GM12878 (cell line): ENCODE data around the gene ERMARD. TPM values are rescaled to one million over a fixed set of nuclear protein-coding genes. Genes with fewer than 3 reads are reported as not detected.

Experiments
- ATAC-seq: fragments of 200-7000 bp; cut with Tn5 transposase; 3 replicates; pipeline ENCODE4 v1.9.1; 2020; ENCODE audit warnings: mild to moderate bottlenecking, moderate library complexity
- BruUV-seq: library from RNA; stranded (reverse); fragments of 400-500 nt; replicated peaks from 2 replicates; lab custom pipeline; 2021; lab: Mats Ljungman, UMichigan
- CTCF ChIA-PET: fragments of 300-600 bp; sonication (Branson Sonifier 250); formaldehyde crosslinking; extraction: SDS; loops from one replicate; lab custom pipeline; 2021; ENCODE audit warnings: inconsistent platforms; lab: Yijun Ruan, JAX
- POLR2A ChIA-PET: fragments of 350-600 bp; formaldehyde crosslinking; extraction: SDS; loops from one replicate; lab custom pipeline; 2021; ENCODE audit warnings: inconsistent platforms; lab: Charles Lee
- RAD21 ChIA-PET: fragments of 300-600 bp; sonication (Branson Sonifier 250); formaldehyde crosslinking; loops from one replicate; lab custom pipeline; 2023; ENCODE audit warnings: antibody characterized with exemption; ENCODE audit not compliant: unreplicated experiment; lab: Charles Lee
- SMC1A ChIA-PET: fragments of 300-600 bp; sonication (Branson Sonifier 250); formaldehyde crosslinking; loops from one replicate; lab custom pipeline; 2023; ENCODE audit not compliant: unreplicated experiment, uncharacterized antibody; lab: Charles Lee
- DNase-seq: peaks from one replicate; pipeline ENCODE4 v3.0.0-alpha.2; 2011; ENCODE audit warnings: low read depth, low spot score
- FAIRE-seq: peaks from 3 replicates; lab custom pipeline; 2011; peaks lifted over from hg19 to GRCh38; lab: Jason Lieb, UNC
- H2AFZ ChIP-seq: 2 replicates; pipeline ENCODE4 v1.6.0; 2011; ENCODE audit warnings: low read depth, low read length, control low read depth; ENCODE audit not compliant: control insufficient read depth
- H3K27ac ChIP-seq: 2 replicates; pipeline ENCODE4 v1.5.1; 2011; ENCODE audit warnings: control low read depth; ENCODE audit not compliant: control insufficient read depth, insufficient read depth
- H3K27me3 ChIP-seq, 2 experiments: replicated peaks in 1 of 2; 2 replicates each; pipeline versions ENCODE4 v1.6.0 to v1.6.1; 2011; ENCODE audit warnings: low read length in 1 of 2; ENCODE audit not compliant: control insufficient read depth in 2 of 2, insufficient read depth in 2 of 2
- H3K36me3 ChIP-seq, 2 experiments: 2 replicates each; pipeline ENCODE4 v1.5.1; 2011; ENCODE audit warnings: low read length in 1 of 2; ENCODE audit not compliant: control insufficient read depth in 2 of 2, insufficient read depth in 2 of 2
- H3K4me1 ChIP-seq: 2 replicates; pipeline ENCODE4 v1.6.1; 2011; ENCODE audit warnings: mild to moderate bottlenecking, low read length, moderate library complexity, mixed read lengths; ENCODE audit not compliant: control insufficient read depth, insufficient read depth
- H3K4me2 ChIP-seq: 2 replicates; pipeline ENCODE4 v1.6.0; 2011; ENCODE audit warnings: control low read depth; ENCODE audit not compliant: control insufficient read depth, insufficient read depth
- H3K4me3 ChIP-seq: fragments of 200-600 bp; sonication (generic); 2 replicates; pipeline ENCODE4 v1.5.1; 2016
- H3K79me2 ChIP-seq: 2 replicates; pipeline ENCODE4 v1.6.0; 2011; ENCODE audit warnings: low read length; ENCODE audit not compliant: control insufficient read depth, insufficient read depth
- H3K9ac ChIP-seq: 2 replicates; pipeline ENCODE4 v1.8.0; 2011; ENCODE audit warnings: low read length, control low read depth, mixed read lengths; ENCODE audit not compliant: control insufficient read depth, insufficient read depth
- H3K9me3 ChIP-seq: replicated peaks from 3 replicates; pipeline ENCODE4 v1.5.1; 2011; ENCODE audit warnings: mild to moderate bottlenecking, low read length; ENCODE audit not compliant: control insufficient read depth, insufficient read depth
- H4K20me1 ChIP-seq: 2 replicates; pipeline ENCODE4 v1.6.0; 2011; ENCODE audit not compliant: control insufficient read depth, insufficient read depth
- CREB1 ChIP-seq: IDR thresholded peaks from 2 replicates; pipeline ENCODE4 v1.6.1; 2012; ENCODE audit warnings: low read depth, mild to moderate bottlenecking, inconsistent platforms
- MEF2B ChIP-seq: fragments of 450-650 bp; IDR thresholded peaks from 2 replicates; pipeline ENCODE4 v1.6.1; 2018; ENCODE audit warnings: mild to moderate bottlenecking, moderate library complexity; ENCODE audit not compliant: partially characterized antibody, poor library complexity, severe bottlenecking
- WRNIP1 ChIP-seq: IDR thresholded peaks from 2 replicates; pipeline ENCODE4 v1.6.1; 2011; ENCODE audit warnings: low read depth, low read length, improper control_type of control experiment, borderline replicate concordance
- ZNF274 ChIP-seq: IDR thresholded peaks from one replicate; pipeline ENCODE4 v1.8.0; 2011; ENCODE audit not compliant: insufficient read length, insufficient read depth
- WGBS: methylation state at CpG from one replicate; pipeline ENCODE4 v1.1.6; 2016; ENCODE audit warnings: low lambda C conversion rate; ENCODE audit not compliant: insufficient replicate concordance, insufficient coverage; ENCODE audit errors: missing lambda C conversion rate; 5-methylcytosine and 5-hydroxymethylcytosine counted together
- in situ Hi-C: fragments of 300-500 bp; cut with MboI; formaldehyde crosslinking; loops from 9 replicates; pipeline ENCODE4 v1.14.3; 2018; ENCODE audit warnings: mixed read lengths
- intact Hi-C: fragments of 100-400 bp; cut with micrococcal nuclease; formaldehyde crosslinking; loops from one replicate; pipeline ENCODE4 v1.14.2; 2022; ENCODE audit not compliant: unreplicated experiment
- polyA plus RNA-seq, 11 experiments: library from polyadenylated mRNA; depleted of rRNA in 4 of 11; unstranded in 6 of 11; stranded (reverse) in 5 of 11; fragments of >200 nt; fragmentation: Nextera tagmentation in 4 of 11; fragmentation: Illumina TruSeq in 1 of 11; extraction: Ambion mirVana in 4 of 11; extraction: Trizol in 1 of 11; gene quantifications; 1 replicate in 1 of 11; 2 replicates in 10 of 11; pipeline versions ENCODE4 v1.2.1 to v1.2.3, GENCODE V29; 2011 to 2016; ENCODE audit warnings: inconsistent platforms in 2 of 11, missing spikeins in 2 of 11, low read depth in 1 of 11
- total RNA-seq, 4 experiments: library from RNA; depleted of rRNA in 3 of 4; stranded (reverse); fragments of >200 nt in 3 of 4; fragmentation: Illumina TruSeq in 1 of 4; extraction: Trizol in 1 of 4; gene quantifications; 2 replicates each; pipeline versions ENCODE4 v1.2.1 to v1.2.3, GENCODE V29; 2013 to 2021
- TF ChIP-seq, protein P1 (sequence below): IDR thresholded peaks from 2 replicates; pipeline ENCODE4 v1.6.1; 2011; ENCODE audit warnings: borderline replicate concordance, low read depth, mild to moderate bottlenecking, moderate library complexity, mixed read lengths, low read length; ENCODE audit not compliant: insufficient read depth; ENCODE audit errors: extremely low read length
- TF ChIP-seq, protein P2 (sequence below), 3 experiments: IDR thresholded peaks in 2 of 3; conservative IDR thresholded peaks in 1 of 3; 2 replicates each; pipeline ENCODE4 v1.5.1; 2011; ENCODE audit warnings: low read depth in 3 of 3, low read length in 3 of 3, mild to moderate bottlenecking in 3 of 3, control low read depth in 2 of 3, moderate library complexity in 2 of 3, inconsistent platforms in 1 of 3, mixed read lengths in 1 of 3; ENCODE audit not compliant: control insufficient read depth in 2 of 3, insufficient read depth in 1 of 3; ENCODE audit errors: extremely low read depth in 1 of 3
- TF ChIP-seq, protein P3 (sequence below): fragments of 450-650 bp; IDR thresholded peaks from 2 replicates; pipeline ENCODE4 v1.6.1; 2017; ENCODE audit warnings: mild to moderate bottlenecking

ERMARD gene
- total and polyA plus RNA-seq, 10 of the 15 experiments (the other 5 are each of a cell fraction or from before 2014, with no cell fraction given), result 24.4 to 63.3 (median 34.1) TPM

DNA sequence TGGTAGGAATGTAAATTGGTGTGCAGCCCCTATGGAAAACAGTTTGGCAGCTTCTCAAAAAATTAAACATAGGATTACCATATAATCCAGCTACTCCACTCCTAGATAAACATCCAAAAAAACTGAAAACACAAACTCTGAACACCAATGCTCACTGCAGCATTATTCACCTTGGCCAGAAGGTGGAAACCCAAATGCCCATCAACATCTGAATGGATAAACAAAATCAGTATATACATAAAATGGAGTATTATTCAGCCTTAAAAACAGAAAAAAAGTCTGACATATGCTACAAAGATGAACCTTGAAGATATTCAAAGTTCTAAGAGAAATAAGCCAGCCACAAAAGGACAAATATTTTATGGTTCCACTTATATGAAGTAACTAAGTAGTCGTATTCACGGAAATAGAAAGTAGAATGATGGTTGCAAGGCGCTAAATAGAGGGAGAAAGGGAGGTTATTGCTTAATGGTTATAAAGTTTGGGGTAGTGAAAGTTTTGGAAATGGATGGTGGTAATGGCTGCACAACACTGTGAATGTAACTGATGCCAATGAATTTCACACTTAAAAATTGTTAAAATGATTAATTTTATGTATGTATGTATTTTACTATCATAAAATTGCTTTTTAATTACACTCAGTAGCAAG is 31.1 kb upstream of the ERMARD start:
- POLR2A ChIA-PET, result interaction anchor here (2.0 kb wide), 1 partner anchor 18 kb away, joined by 10 read pairs; the partner anchor contains the start of genes C6orf120 and WDR27

More for the DNA sequence above, 31.1 kb upstream of the ERMARD start:
- no peak for DNase-seq
- H2AFZ ChIP-seq, result no peak overlapping the region
- WGBS, result 95% methylated on average over 3 of the region's 3 CpGs
- CTCF ChIA-PET, result interaction anchor here (0.6 to 2.3 kb wide), 7 partner anchors 11 to 284 kb away, joined by 3 to 13 read pairs (median 3); partner anchors contain the start of genes C6orf120 and WDR27
- TF ChIP-seq MEF2B (no peak), ZNF274 (no peak), CREB1 (no peak), WRNIP1 (no peak)
- TF ChIP-seq, protein P1, sequence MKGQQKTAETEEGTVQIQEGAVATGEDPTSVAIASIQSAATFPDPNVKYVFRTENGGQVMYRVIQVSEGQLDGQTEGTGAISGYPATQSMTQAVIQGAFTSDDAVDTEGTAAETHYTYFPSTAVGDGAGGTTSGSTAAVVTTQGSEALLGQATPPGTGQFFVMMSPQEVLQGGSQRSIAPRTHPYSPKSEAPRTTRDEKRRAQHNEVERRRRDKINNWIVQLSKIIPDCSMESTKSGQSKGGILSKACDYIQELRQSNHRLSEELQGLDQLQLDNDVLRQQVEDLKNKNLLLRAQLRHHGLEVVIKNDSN, result no peak
- TF ChIP-seq, protein P2, sequence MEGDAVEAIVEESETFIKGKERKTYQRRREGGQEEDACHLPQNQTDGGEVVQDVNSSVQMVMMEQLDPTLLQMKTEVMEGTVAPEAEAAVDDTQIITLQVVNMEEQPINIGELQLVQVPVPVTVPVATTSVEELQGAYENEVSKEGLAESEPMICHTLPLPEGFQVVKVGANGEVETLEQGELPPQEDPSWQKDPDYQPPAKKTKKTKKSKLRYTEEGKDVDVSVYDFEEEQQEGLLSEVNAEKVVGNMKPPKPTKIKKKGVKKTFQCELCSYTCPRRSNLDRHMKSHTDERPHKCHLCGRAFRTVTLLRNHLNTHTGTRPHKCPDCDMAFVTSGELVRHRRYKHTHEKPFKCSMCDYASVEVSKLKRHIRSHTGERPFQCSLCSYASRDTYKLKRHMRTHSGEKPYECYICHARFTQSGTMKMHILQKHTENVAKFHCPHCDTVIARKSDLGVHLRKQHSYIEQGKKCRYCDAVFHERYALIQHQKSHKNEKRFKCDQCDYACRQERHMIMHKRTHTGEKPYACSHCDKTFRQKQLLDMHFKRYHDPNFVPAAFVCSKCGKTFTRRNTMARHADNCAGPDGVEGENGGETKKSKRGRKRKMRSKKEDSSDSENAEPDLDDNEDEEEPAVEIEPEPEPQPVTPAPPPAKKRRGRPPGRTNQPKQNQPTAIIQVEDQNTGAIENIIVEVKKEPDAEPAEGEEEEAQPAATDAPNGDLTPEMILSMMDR (IDR thresholded peaks at IDR 0.05 in 2 of 3, conservative IDR thresholded peaks at IDR 0.05 in 1 of 3; ENCODE audit: control insufficient read depth in 2 of 3, extremely low read depth in 1 of 3, insufficient read depth in 1 of 3, low read depth in 3 of 3, low read length in 3 of 3), result peak in 2 of 3 experiments; percentile 12 to 23; a peak in 1 of 6 replicates
- TF ChIP-seq, protein P3, sequence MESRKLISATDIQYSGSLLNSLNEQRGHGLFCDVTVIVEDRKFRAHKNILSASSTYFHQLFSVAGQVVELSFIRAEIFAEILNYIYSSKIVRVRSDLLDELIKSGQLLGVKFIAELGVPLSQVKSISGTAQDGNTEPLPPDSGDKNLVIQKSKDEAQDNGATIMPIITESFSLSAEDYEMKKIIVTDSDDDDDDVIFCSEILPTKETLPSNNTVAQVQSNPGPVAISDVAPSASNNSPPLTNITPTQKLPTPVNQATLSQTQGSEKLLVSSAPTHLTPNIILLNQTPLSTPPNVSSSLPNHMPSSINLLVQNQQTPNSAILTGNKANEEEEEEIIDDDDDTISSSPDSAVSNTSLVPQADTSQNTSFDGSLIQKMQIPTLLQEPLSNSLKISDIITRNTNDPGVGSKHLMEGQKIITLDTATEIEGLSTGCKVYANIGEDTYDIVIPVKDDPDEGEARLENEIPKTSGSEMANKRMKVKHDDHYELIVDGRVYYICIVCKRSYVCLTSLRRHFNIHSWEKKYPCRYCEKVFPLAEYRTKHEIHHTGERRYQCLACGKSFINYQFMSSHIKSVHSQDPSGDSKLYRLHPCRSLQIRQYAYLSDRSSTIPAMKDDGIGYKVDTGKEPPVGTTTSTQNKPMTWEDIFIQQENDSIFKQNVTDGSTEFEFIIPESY, result peak; percentile 77; the same call in 1 of the 2 replicates
- no peaks in the 10 kb centered on the region for H3K9me3 ChIP-seq
- H3K27ac ChIP-seq, result no peak overlapping the region
- ATAC-seq, result no peak
- no peaks in the 10 kb centered on the region for H3K27me3 ChIP-seq
- 0 out of 2 replicates have a peak overlapping the region, but pooled peaks have one; percentile 9 for H3K4me2 ChIP-seq
- in situ Hi-C loops, result no loop called here
- SMC1A ChIA-PET, result interaction anchor here (2.3 to 6.3 kb wide), 3 partner anchors 12 to 16 kb away, joined by 8 to 39 read pairs (median 14); partner anchors contain the start of genes C6orf120 and WDR27
- intact Hi-C loops, result loop anchor here (10.0 kb wide), 1 partner anchor 584 kb away; the partner anchor contains the start of gene FAM120B
- RAD21 ChIA-PET, result interaction anchor here (1.8 kb wide), 1 partner anchor 19 kb away, joined by 6 read pairs; the partner anchor contains the start of genes C6orf120 and WDR27
- no peaks in the 10 kb centered on the region for H4K20me1 ChIP-seq
- BruUV-seq, result no TSS peak
- H3K79me2 ChIP-seq, result peaks cover 40% of the 10 kb centered on the region
- peaks cover 5% of the 10 kb centered on the region for H3K4me1 ChIP-seq
- H3K9ac ChIP-seq, result no peak overlapping the region
- no peak overlapping the region for H3K4me3 ChIP-seq
- FAIRE-seq, result no peak
- H3K36me3 ChIP-seq, result no peaks in the 10 kb centered on the region; a peak in 2 of 4 replicates
